Fibroblast of lung (primary cell): ENCODE data around the gene BIRC7. TPM values are rescaled to one million over a fixed set of nuclear protein-coding genes. Genes with fewer than 3 reads are reported as not detected.

Experiments
- DNase-seq, 2 donors: peaks; one replicate each; pipeline versions ENCODE4 v3.0.0 to v3.0.0-alpha.2; 2010; ENCODE audit warnings: low read depth in 2 of 2
- H2AFZ ChIP-seq: 2 replicates; pipeline ENCODE4 v1.5.1; 2012; ENCODE audit warnings: low read length, control low read depth, inconsistent platforms
- H3K27ac ChIP-seq: 2 replicates; pipeline ENCODE4 v1.5.1; 2011; ENCODE audit warnings: low read length, control low read depth; ENCODE audit not compliant: insufficient read depth
- H3K27me3 ChIP-seq: 2 replicates; pipeline ENCODE4 v1.5.1; 2011; ENCODE audit warnings: mild to moderate bottlenecking, low read length; ENCODE audit not compliant: control insufficient read depth, insufficient read depth
- H3K36me3 ChIP-seq: 2 replicates; pipeline ENCODE4 v1.5.1; 2011; ENCODE audit warnings: low read length; ENCODE audit not compliant: control insufficient read depth, insufficient read depth
- H3K4me1 ChIP-seq: 2 replicates; pipeline ENCODE4 v1.5.1; 2011; ENCODE audit warnings: low read length; ENCODE audit not compliant: control insufficient read depth, insufficient read depth; ENCODE audit errors: extremely low read depth
- H3K4me2 ChIP-seq: 2 replicates; pipeline ENCODE4 v1.5.1; 2011; ENCODE audit warnings: low read length, control low read depth; ENCODE audit not compliant: insufficient read depth; ENCODE audit errors: extremely low read depth
- H3K4me3 ChIP-seq, 4 experiments: fragments of 200-600 bp in 1 of 4; sonication (generic) in 1 of 4; replicated peaks in 1 of 4; 2 replicates each; pipeline ENCODE4 v1.5.1; 2011 to 2016; ENCODE audit warnings: low read length in 4 of 4, low read depth in 3 of 4, mild to moderate bottlenecking in 3 of 4, control low read depth in 2 of 4, inconsistent platforms in 1 of 4, mixed read lengths in 1 of 4; ENCODE audit not compliant: insufficient read depth in 1 of 4; ENCODE audit errors: control extremely low read depth in 1 of 4
- H3K79me2 ChIP-seq: 2 replicates; pipeline ENCODE4 v1.5.1; 2012; ENCODE audit warnings: mild to moderate bottlenecking, low read length, inconsistent platforms; ENCODE audit not compliant: control insufficient read depth, insufficient read depth
- H3K9ac ChIP-seq: 2 replicates; pipeline ENCODE4 v1.5.1; 2011; ENCODE audit warnings: mild to moderate bottlenecking, low read length, control low read depth; ENCODE audit not compliant: insufficient read depth
- H3K9me3 ChIP-seq: 2 replicates; pipeline ENCODE4 v1.5.1; 2012; ENCODE audit warnings: low read depth, low read length; ENCODE audit not compliant: control insufficient read depth, insufficient read depth
- H4K20me1 ChIP-seq: 2 replicates; pipeline ENCODE4 v1.5.1; 2011; ENCODE audit warnings: low read length; ENCODE audit not compliant: control insufficient read depth, insufficient read depth; ENCODE audit errors: extremely low read depth
- EZH2 ChIP-seq: IDR thresholded peaks from 2 replicates; pipeline ENCODE4 v1.5.1; 2012; ENCODE audit warnings: low read length, control low read depth, mild to moderate bottlenecking; ENCODE audit errors: missing control alignments
- polyA plus RNA-seq, 2 donors: library from polyadenylated mRNA; depleted of rRNA in 1 of 2; stranded (reverse) in 1 of 2; unstranded in 1 of 2; fragments of >200 nt; gene quantifications; 2 replicates each; pipeline ENCODE4 v1.2.1, GENCODE V29; 2011 to 2012; ENCODE audit warnings: missing spikeins in 1 of 2
- total RNA-seq: library from RNA; depleted of rRNA; stranded (reverse); fragments of >200 nt; gene quantifications from 2 replicates; pipeline ENCODE4 v1.2.1, GENCODE V29; 2014
- TF ChIP-seq, protein P1 (sequence below), 2 donors: IDR thresholded peaks in 1 of 2; conservative IDR thresholded peaks in 1 of 2; 1 replicate in 1 of 2; 2 replicates in 1 of 2; pipeline ENCODE4 v1.5.1; 2011 to 2012; ENCODE audit warnings: low read length in 2 of 2, control low read depth in 1 of 2, inconsistent platforms in 1 of 2, low read depth in 1 of 2, mild to moderate bottlenecking in 1 of 2

BIRC7 gene
- total and polyA plus RNA-seq, 2 donors (not counting 1 experiment from before 2014, with no cell fraction given), result not detected

- peak overlapping the region; percentile 82 for H3K4me2 ChIP-seq
- TF ChIP-seq, protein P1, sequence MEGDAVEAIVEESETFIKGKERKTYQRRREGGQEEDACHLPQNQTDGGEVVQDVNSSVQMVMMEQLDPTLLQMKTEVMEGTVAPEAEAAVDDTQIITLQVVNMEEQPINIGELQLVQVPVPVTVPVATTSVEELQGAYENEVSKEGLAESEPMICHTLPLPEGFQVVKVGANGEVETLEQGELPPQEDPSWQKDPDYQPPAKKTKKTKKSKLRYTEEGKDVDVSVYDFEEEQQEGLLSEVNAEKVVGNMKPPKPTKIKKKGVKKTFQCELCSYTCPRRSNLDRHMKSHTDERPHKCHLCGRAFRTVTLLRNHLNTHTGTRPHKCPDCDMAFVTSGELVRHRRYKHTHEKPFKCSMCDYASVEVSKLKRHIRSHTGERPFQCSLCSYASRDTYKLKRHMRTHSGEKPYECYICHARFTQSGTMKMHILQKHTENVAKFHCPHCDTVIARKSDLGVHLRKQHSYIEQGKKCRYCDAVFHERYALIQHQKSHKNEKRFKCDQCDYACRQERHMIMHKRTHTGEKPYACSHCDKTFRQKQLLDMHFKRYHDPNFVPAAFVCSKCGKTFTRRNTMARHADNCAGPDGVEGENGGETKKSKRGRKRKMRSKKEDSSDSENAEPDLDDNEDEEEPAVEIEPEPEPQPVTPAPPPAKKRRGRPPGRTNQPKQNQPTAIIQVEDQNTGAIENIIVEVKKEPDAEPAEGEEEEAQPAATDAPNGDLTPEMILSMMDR (conservative IDR thresholded peaks at IDR 0.05 in 1 of 2, IDR thresholded peaks at IDR 0.05 in 1 of 2; ENCODE audit: low read depth in 1 of 2, low read length in 2 of 2), result no peak
- TF ChIP-seq EZH2, result no peak
- peaks cover 8% of the 10 kb centered on the region for H3K36me3 ChIP-seq
- H3K27me3 ChIP-seq, result no peaks in the 10 kb centered on the region
- H3K4me1 ChIP-seq, result peaks cover 5% of the 10 kb centered on the region
- H3K79me2 ChIP-seq, result peaks cover 56% of the 10 kb centered on the region
- DNase-seq, result peak in 1 of 2 donors; percentile 18
- H3K9ac ChIP-seq, result no peak overlapping the region
- H2AFZ ChIP-seq, result no peak overlapping the region
- H3K9me3 ChIP-seq, result no peaks in the 10 kb centered on the region
- peak overlapping the region in 2 of 4 experiments; percentile 87 to 88 for H3K4me3 ChIP-seq
- no peaks in the 10 kb centered on the region for H4K20me1 ChIP-seq
- H3K27ac ChIP-seq, result no peak overlapping the region
Observed at GRCh38 chr20:63214514-63214913, 21.2 kb upstream of the BIRC7 start.

DNA sequence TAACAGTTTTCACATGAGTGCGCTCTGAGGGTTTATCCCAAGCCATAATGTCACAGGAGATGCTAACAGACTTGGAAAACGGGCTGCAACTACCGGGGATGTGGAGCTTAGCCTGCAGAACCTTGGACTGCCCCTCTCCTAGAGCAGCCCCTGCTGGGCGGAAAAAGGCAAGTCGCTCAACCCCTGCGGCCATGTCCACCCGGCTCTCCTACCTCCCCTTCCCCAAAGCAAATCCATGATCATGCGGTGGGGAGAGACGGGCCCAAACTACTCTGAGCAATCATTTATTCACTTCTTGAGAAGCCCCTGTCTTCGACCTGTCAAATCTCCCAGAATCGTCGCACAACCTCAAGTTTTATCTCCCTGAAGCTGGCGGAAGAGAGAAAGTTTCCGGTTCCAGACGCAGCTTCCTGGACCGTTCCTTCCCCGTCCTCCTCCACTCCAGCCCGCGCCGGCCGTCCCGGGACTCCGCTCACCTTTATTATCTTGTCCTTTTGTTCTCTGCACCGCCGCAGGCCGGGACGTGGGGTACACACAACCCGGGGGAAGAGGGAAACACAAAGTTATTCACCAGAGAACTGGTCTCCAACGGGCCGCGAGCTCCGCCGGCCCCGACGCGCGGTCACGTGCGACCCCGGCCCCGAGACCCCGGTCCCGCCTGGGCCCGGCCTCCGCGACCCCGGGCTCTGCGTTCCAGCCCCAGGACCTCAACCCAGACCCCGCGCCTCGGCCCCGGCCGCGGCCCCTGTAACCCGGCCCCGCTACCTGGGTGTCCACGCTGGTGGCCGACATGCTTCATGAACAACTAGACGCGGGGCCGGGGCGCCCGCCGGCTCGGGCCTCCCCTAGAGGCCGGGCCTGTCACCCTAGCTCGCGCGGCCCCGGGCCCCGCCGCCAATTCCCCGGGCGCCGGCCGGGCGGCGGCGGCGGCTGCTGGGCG lies 20.3 kb upstream of the BIRC7 start:
- Histone ChIP-seq H2AFZ (no peak overlapping the region), H3K27me3 (no peaks in the 10 kb centered on the region), H3K9ac (peak overlapping the region; percentile 80), H3K4me2 (peak overlapping the region; percentile 82), H3K27ac (peak overlapping the region; percentile 76), H4K20me1 (no peaks in the 10 kb centered on the region), H3K4me1 (peaks cover 5% of the 10 kb centered on the region), H3K4me3 (peak overlapping the region; percentile 76 to 88 (median 86)), H3K36me3 (peaks cover 8% of the 10 kb centered on the region), H3K79me2 (peaks cover 48% of the 10 kb centered on the region), H3K9me3 (no peaks in the 10 kb centered on the region)
- TF ChIP-seq, protein P1 (conservative IDR thresholded peaks at IDR 0.05 in 1 of 2, IDR thresholded peaks at IDR 0.05 in 1 of 2; ENCODE audit: low read depth in 1 of 2, low read length in 2 of 2), result peak; percentile 60 to 72
- TF ChIP-seq EZH2, result no peak
- DNase-seq, result peak; percentile 56 to 64

DNA sequence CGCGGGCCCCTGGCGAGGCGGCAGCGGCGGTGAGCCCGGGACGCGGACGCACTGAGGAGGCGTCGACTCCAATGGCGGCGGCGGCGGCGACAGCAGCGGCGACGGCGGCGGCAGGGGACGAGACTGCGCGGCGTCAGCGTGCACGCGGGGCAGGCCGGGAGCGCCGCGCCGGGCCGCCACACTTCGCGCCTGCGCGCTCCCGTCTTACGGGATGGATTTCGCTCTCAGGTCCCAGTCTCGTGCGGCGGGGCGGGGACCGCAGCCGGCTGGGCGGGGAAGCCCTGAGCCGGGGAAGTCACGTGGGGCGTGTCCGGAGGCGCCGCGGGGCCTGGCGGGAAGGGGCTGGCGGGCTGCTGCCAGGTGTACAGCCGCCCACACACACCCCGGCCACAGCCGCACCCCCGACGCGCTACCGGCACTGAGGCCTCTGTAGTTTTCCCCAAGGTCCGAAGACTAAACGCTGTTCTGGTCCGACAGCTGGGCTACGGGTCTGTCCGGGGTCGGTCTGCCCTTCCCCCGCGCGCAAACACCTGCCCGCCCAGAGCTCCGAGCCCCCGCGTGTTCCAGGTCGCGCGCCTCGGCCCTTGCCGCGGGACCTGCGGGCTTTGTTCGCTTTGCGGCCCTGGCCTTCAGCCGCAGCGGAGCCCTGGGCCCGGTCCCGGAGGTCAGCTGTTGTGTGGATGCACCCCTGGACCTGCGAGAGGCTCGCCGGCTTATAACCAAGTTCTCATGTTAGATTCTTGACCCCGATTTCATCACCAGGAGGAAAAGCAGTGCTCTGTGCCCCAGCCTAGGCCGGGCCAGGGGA lies 19.5 kb upstream of the BIRC7 start, which contains the start of gene YTHDF1:
Gene YTHDF1 (minus strand): TSS at position 91 of the 808 bp plus-strand sequence. CDS start 239 bp downstream, outside the sequence.
- Histone ChIP-seq H2AFZ (peak within 1 kb of the TSS; percentile 64), H3K27me3 (peaks cover 7% of the 10 kb centered on the region), H3K36me3 (peaks cover 8% of the 10 kb centered on the region), H3K79me2 (peaks cover 42% of the 10 kb centered on the region), H3K9ac (peak within 1 kb of the TSS; percentile 80), H3K4me3 (peak within 1 kb of the TSS; percentile 76 to 88 (median 86)), H4K20me1 (no peaks in the 10 kb centered on the region), H3K9me3 (no peaks in the 10 kb centered on the region), H3K4me1 (peaks cover 5% of the 10 kb centered on the region), H3K27ac (peak within 1 kb of the TSS; percentile 76), H3K4me2 (peak within 1 kb of the TSS; percentile 84)
- no peak for TF ChIP-seq EZH2
- DNase-seq, result peak; percentile 90 to 92
